ENCODE data around the gene GPR148. TPM values are rescaled to one million over a fixed set of nuclear protein-coding genes. Genes with fewer than 3 reads are reported as not detected.

The GPR148 gene
- total RNA-seq, 1 donor from 2014 or later: not detected

DNA sequence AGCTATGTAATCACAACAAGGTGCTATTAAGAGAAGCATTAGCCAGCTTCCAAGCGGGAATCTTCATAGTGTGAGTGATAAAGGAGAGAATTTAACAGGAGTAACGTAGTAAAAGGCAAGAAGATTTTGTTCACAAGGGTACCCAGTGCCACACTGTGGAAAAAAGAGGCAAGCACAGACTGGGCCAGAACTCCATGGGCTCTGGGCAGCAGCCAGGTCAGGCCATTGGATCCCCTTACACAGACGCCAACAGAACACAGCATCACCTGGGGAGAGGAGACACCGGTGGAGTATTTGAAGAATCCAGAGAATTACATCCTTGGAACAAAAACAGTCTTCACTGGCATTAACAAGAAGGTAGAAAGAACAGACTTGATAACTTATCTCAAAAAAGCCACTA lies 47.7 kb downstream of the GPR148 start:
- H3K27ac Mint-ChIP-seq (ENCODE audit: unreplicated experiment): no peak overlapping the region
- H3K4me3 Mint-ChIP-seq (ENCODE audit: unreplicated experiment): no peak overlapping the region
- no peaks in the 10 kb centered on the region for H3K4me1 Mint-ChIP-seq (ENCODE audit: unreplicated experiment)
- DNase-seq (ENCODE audit: extremely low spot score, unreplicated experiment): peak; percentile 53
- peaks cover 10% of the 10 kb centered on the region for H3K9me3 Mint-ChIP-seq (ENCODE audit: unreplicated experiment)
- TF ChIP-seq CTCF (IDR thresholded peaks at IDR 0.05): no peak
- H3K27me3 Mint-ChIP-seq (ENCODE audit: unreplicated experiment): no peaks in the 10 kb centered on the region
- no peaks in the 10 kb centered on the region for H3K36me3 Mint-ChIP-seq (ENCODE audit: unreplicated experiment)

DNA sequence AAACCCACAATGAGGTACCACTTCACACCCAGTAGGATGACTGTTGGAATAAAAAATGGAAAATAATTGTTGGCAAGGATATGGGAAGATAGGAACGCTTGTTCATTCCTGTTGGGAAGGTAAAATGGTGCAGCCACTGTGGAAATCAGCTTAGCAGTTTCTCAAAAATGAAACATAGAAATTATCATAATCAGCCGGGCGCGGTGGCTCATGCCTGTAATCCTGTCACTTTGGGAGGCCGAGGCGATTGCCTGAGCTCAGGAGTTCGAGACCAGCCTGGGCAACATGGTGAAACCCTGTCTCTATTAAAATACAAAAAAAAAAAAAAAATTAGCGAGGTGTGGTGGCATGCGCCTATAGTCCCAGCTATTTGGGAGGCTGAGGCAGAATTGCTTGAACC lies 49.9 kb downstream of the GPR148 start:
- no peaks in the 10 kb centered on the region for H3K4me1 Mint-ChIP-seq (ENCODE audit: unreplicated experiment)
- no peak for TF ChIP-seq CTCF (IDR thresholded peaks at IDR 0.05)
- H3K27ac Mint-ChIP-seq (ENCODE audit: unreplicated experiment): no peak overlapping the region
- H3K36me3 Mint-ChIP-seq (ENCODE audit: unreplicated experiment): no peaks in the 10 kb centered on the region
- no peak overlapping the region for H3K4me3 Mint-ChIP-seq (ENCODE audit: unreplicated experiment)
- peak; percentile 69 for DNase-seq (ENCODE audit: extremely low spot score, unreplicated experiment)
- no peaks in the 10 kb centered on the region for H3K27me3 Mint-ChIP-seq (ENCODE audit: unreplicated experiment)
- no peaks in the 10 kb centered on the region for H3K9me3 Mint-ChIP-seq (ENCODE audit: unreplicated experiment)

Other genes starting within 250 kb of the GPR148 start
- 0.05 TPM in 1 of 2 replicates, not detected in the other for gene POTEI, start 219.7 kb upstream of the GPR148 start, total RNA-seq
- not detected in 2 replicates for gene CFC1B, start 207.8 kb upstream of the GPR148 start, total RNA-seq
- gene CFC1, start 129.5 kb upstream of the GPR148 start, total RNA-seq: not detected in 2 replicates
- gene POTEJ, start 117.6 kb upstream of the GPR148 start, total RNA-seq: not detected in 2 replicates
- not detected in 2 replicates for gene AMER3, start 26.5 kb downstream of the GPR148 start, total RNA-seq
- gene ARHGEF4, start 107.8 kb downstream of the GPR148 start, total RNA-seq: 2.6 and 3.2 TPM in 2 replicates

All from osteocyte (in vitro differentiated cells).